HG03469 (cell line): ENCODE results near the gene DDX41.

Source experiments
- ATAC-seq: cut with Tn5 transposase; IDR thresholded peaks from one replicate; pipeline ENCODE4 v1.9.1; 2021; ENCODE audit warnings: mild to moderate bottlenecking, moderate library complexity, moderate number of reproducible peaks; ENCODE audit not compliant: unreplicated experiment

DDX41 gene

GRCh38 chr5:177514541-177514940 is 2.2 kb downstream of the DDX41 start:
- ATAC-seq, result no peak

- ATAC-seq, result no peak
Measured at GRCh38 chr5:177513500-177513899, 3.3 kb downstream of the DDX41 start.

- ATAC-seq, result no peak
Measured at GRCh38 chr5:177512736-177513380, 3.9 kb downstream of the DDX41 start.

GRCh38 chr5:177511796-177512675 is 4.7 kb downstream of the DDX41 start:
- no peak for ATAC-seq

GRCh38 chr5:177511181-177511580 is 5.6 kb downstream of the DDX41 start:
- no peak for ATAC-seq

GRCh38 chr5:177510567-177511053 is 6.2 kb downstream of the DDX41 start:
- ATAC-seq, result no peak

- no peak for ATAC-seq
Measured at GRCh38 chr5:177509991-177510566, 6.7 kb downstream of the DDX41 start.

GRCh38 chr5:177509381-177509951 is 7.3 kb downstream of the DDX41 start, which contains the start of gene DOK3:
Gene DOK3, minus strand, starts transcription at chr5:177509826. Its CDS starts 286 bp downstream, at chr5:177509540.
- ATAC-seq, result no peak

GRCh38 chr5:177508837-177509236 is 7.9 kb downstream of the DDX41 start:
- no peak for ATAC-seq

- ATAC-seq, result no peak
Measured at GRCh38 chr5:177508221-177508611, 8.5 kb downstream of the DDX41 start.

GRCh38 chr5:177507596-177508220 is 9.1 kb downstream of the DDX41 start:
- ATAC-seq, result no peak

- ATAC-seq, result no peak
Measured at GRCh38 chr5:177507165-177507564, 9.6 kb downstream of the DDX41 start.

- ATAC-seq, result no peak
Measured at GRCh38 chr5:177505075-177505474, 11.7 kb downstream of the DDX41 start.

- ATAC-seq, result no peak
Measured at GRCh38 chr5:177504086-177505056, 12.4 kb downstream of the DDX41 start.

- no peak for ATAC-seq
Measured at GRCh38 chr5:177503351-177504085, 13.2 kb downstream of the DDX41 start.

- no peak for ATAC-seq
Measured at GRCh38 chr5:177502886-177503285, 13.9 kb downstream of the DDX41 start.

GRCh38 chr5:177501874-177502678 is 14.7 kb downstream of the DDX41 start:
- ATAC-seq, result no peak
